ENCODE results near the gene CASQ2.

- TF ChIP-seq CTCF (IDR thresholded peaks at IDR 0.05; ENCODE audit: poor library complexity, severe bottlenecking) (no peak), EZH2 (IDR thresholded peaks at IDR 0.05; ENCODE audit: borderline replicate concordance, insufficient read depth, low read length, poor library complexity, severe bottlenecking) (no peak), TAF1 (IDR thresholded peaks at IDR 0.05; ENCODE audit: low read depth) (no peak), POLR2AphosphoS5 (IDR thresholded peaks at IDR 0.05) (no peak), EP300 (conservative IDR thresholded peaks at IDR 0.05; ENCODE audit: poor library complexity, severe bottlenecking) (no peak), REST (IDR thresholded peaks at IDR 0.05; ENCODE audit: borderline replicate concordance) (no peak), RAD21 (conservative IDR thresholded peaks at IDR 0.05) (no peak)
These were observed 90.4 kb downstream of the CASQ2 start for GRCh38 chr1:115678141-115678540.

Measured in neural cell (in vitro differentiated cells).